K562 (cell line): ENCODE results near the gene CPED1. TPM values are rescaled to one million over a fixed set of nuclear protein-coding genes. Genes with fewer than 3 reads are reported as not detected.
A peak's percentile ranks its signal among the peaks of the same experiment; 100 is the strongest.

Source experiments
- CC2D1A ChIP-seq: fragments of 450-650 bp; IDR thresholded peaks from 2 replicates; pipeline ENCODE4 v1.6.1; 2017; ENCODE audit warnings: mild to moderate bottlenecking
- CREBBP ChIP-seq: IDR thresholded peaks from one replicate; pipeline ENCODE4 v1.6.1; 2012; ENCODE audit warnings: low read depth, mild to moderate bottlenecking, control low read depth, inconsistent platforms, low read length
- CREM ChIP-seq: IDR thresholded peaks from 2 replicates; pipeline ENCODE4 v1.6.1; 2014; ENCODE audit warnings: antibody characterized with exemption, low read depth
- MIER1 ChIP-seq: fragments of 450-650 bp; IDR thresholded peaks from 2 replicates; pipeline ENCODE4 v1.6.1; 2016; ENCODE audit warnings: antibody characterized with exemption, mild to moderate bottlenecking, low read depth
- PRPF4 ChIP-seq: fragments of 200-400 bp; formaldehyde crosslinking; IDR thresholded peaks from one replicate; pipeline ENCODE4 v1.6.1; 2017; ENCODE audit warnings: low read length, low read depth, mild to moderate bottlenecking; ENCODE audit not compliant: insufficient read depth, poor library complexity, severe bottlenecking
- RAD21 ChIP-seq, 2 experiments: fragments of 250-450 bp in 1 of 2; fragments of 450-650 bp in 1 of 2; sonication (Bioruptor Pico) in 1 of 2; formaldehyde crosslinking in 1 of 2; IDR thresholded peaks in 1 of 2; conservative IDR thresholded peaks in 1 of 2; 2 replicates each; pipeline versions ENCODE4 v1.4.0 to v1.8.0; 2020 to 2022; ENCODE audit warnings: mild to moderate bottlenecking in 2 of 2, moderate library complexity in 1 of 2
- SP1 ChIP-seq: sonication (generic); formaldehyde crosslinking; IDR thresholded peaks from 2 replicates; pipeline ENCODE4 v1.8.1; 2022; ENCODE audit warnings: mild to moderate bottlenecking, missing genetic modification reagents
- ZBTB7A ChIP-seq: IDR thresholded peaks from 2 replicates; pipeline ENCODE4 v1.6.1; 2011; ENCODE audit warnings: low read depth, mild to moderate bottlenecking, low read length, moderate library complexity, borderline replicate concordance; ENCODE audit not compliant: control insufficient read depth
- ZNF212 ChIP-seq: fragments of 450-650 bp; formaldehyde crosslinking; IDR thresholded peaks from 2 replicates; pipeline ENCODE4 v1.4.0; 2020; ENCODE audit warnings: mild to moderate bottlenecking
- ZNF311 ChIP-seq: fragments of 250-450 bp; sonication (Bioruptor Pico); IDR thresholded peaks from 2 replicates; pipeline ENCODE4 v1.4.0; 2020; ENCODE audit warnings: mild to moderate bottlenecking, moderate library complexity
- ZNF785 ChIP-seq: fragments of 250-450 bp; sonication (Bioruptor Pico); IDR thresholded peaks from 2 replicates; pipeline ENCODE4 v1.4.0; 2020; ENCODE audit warnings: mild to moderate bottlenecking
- polyA plus RNA-seq, 8 experiments: library from polyadenylated mRNA; depleted of rRNA in 4 of 8; stranded (reverse) in 5 of 8; unstranded in 3 of 8; fragments of >200 nt; fragmentation: Nextera tagmentation in 2 of 8; fragmentation: Illumina TruSeq in 1 of 8; extraction: Ambion mirVana in 2 of 8; extraction: Trizol in 1 of 8; gene quantifications; 2 replicates each; pipeline versions ENCODE4 v1.2.1 to v1.2.3, GENCODE V29; 2011 to 2014; ENCODE audit warnings: inconsistent platforms in 1 of 8, missing spikeins in 1 of 8
- total RNA-seq, 7 experiments: library from RNA; depleted of rRNA in 6 of 7; stranded (reverse); fragments of >200 nt in 6 of 7; fragmentation: Illumina TruSeq in 2 of 7; extraction: Trizol in 2 of 7; gene quantifications; 2 replicates each; pipeline versions ENCODE4 v1.2.1 to v1.2.3, GENCODE V29; 2011 to 2021; ENCODE audit warnings: low replicate concordance in 1 of 7
- TF ChIP-seq, protein P1 (sequence below): fragments of 200-600 bp; sonication (generic); IDR thresholded peaks from one replicate; pipeline ENCODE4 v1.6.1; 2012; ENCODE audit warnings: mild to moderate bottlenecking, low read depth, low read length, inconsistent platforms
- TF ChIP-seq, protein P2 (sequence below): fragments of 250-450 bp; sonication (Bioruptor Pico); IDR thresholded peaks from 2 replicates; pipeline ENCODE4 v1.8.0; 2022; ENCODE audit warnings: inconsistent platforms, mild to moderate bottlenecking, moderate library complexity, borderline replicate concordance
- TF ChIP-seq, protein P3 (sequence below): fragments of 450-650 bp; formaldehyde crosslinking; IDR thresholded peaks from 2 replicates; pipeline ENCODE4 v1.4.0; 2022; ENCODE audit warnings: mild to moderate bottlenecking, moderate library complexity
- TF ChIP-seq, protein P4 (sequence below): fragments of 450-650 bp; formaldehyde crosslinking; IDR thresholded peaks from 2 replicates; pipeline ENCODE4 v1.4.0; 2020; ENCODE audit warnings: mild to moderate bottlenecking

CPED1 gene
- total and polyA plus RNA-seq, 9 of the 15 experiments (the other 6 are each of a cell fraction or from before 2014, with no cell fraction given), result 195 to 393 (median 290) TPM

DNA sequence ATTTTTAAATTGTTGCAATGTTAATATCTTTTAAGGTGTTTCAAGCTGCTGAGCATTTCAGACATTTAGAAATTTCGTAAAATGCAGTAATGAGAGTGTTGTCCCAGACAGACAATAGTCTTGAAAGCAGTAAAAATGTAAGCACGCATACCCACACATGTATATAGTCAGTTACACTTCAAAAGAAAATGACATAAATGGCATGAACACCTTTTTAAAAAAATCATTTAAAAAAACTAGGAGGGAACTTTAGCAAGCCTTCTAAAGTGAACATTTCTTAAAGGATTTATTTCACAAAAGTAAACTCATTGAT is 51.0 kb downstream of the CPED1 start (continued):
- no peak for TF ChIP-seq ZNF212 (CRISPR knock-in tag)
- no peak for TF ChIP-seq CREBBP
- no peak for TF ChIP-seq ZBTB7A
- TF ChIP-seq, protein P1, sequence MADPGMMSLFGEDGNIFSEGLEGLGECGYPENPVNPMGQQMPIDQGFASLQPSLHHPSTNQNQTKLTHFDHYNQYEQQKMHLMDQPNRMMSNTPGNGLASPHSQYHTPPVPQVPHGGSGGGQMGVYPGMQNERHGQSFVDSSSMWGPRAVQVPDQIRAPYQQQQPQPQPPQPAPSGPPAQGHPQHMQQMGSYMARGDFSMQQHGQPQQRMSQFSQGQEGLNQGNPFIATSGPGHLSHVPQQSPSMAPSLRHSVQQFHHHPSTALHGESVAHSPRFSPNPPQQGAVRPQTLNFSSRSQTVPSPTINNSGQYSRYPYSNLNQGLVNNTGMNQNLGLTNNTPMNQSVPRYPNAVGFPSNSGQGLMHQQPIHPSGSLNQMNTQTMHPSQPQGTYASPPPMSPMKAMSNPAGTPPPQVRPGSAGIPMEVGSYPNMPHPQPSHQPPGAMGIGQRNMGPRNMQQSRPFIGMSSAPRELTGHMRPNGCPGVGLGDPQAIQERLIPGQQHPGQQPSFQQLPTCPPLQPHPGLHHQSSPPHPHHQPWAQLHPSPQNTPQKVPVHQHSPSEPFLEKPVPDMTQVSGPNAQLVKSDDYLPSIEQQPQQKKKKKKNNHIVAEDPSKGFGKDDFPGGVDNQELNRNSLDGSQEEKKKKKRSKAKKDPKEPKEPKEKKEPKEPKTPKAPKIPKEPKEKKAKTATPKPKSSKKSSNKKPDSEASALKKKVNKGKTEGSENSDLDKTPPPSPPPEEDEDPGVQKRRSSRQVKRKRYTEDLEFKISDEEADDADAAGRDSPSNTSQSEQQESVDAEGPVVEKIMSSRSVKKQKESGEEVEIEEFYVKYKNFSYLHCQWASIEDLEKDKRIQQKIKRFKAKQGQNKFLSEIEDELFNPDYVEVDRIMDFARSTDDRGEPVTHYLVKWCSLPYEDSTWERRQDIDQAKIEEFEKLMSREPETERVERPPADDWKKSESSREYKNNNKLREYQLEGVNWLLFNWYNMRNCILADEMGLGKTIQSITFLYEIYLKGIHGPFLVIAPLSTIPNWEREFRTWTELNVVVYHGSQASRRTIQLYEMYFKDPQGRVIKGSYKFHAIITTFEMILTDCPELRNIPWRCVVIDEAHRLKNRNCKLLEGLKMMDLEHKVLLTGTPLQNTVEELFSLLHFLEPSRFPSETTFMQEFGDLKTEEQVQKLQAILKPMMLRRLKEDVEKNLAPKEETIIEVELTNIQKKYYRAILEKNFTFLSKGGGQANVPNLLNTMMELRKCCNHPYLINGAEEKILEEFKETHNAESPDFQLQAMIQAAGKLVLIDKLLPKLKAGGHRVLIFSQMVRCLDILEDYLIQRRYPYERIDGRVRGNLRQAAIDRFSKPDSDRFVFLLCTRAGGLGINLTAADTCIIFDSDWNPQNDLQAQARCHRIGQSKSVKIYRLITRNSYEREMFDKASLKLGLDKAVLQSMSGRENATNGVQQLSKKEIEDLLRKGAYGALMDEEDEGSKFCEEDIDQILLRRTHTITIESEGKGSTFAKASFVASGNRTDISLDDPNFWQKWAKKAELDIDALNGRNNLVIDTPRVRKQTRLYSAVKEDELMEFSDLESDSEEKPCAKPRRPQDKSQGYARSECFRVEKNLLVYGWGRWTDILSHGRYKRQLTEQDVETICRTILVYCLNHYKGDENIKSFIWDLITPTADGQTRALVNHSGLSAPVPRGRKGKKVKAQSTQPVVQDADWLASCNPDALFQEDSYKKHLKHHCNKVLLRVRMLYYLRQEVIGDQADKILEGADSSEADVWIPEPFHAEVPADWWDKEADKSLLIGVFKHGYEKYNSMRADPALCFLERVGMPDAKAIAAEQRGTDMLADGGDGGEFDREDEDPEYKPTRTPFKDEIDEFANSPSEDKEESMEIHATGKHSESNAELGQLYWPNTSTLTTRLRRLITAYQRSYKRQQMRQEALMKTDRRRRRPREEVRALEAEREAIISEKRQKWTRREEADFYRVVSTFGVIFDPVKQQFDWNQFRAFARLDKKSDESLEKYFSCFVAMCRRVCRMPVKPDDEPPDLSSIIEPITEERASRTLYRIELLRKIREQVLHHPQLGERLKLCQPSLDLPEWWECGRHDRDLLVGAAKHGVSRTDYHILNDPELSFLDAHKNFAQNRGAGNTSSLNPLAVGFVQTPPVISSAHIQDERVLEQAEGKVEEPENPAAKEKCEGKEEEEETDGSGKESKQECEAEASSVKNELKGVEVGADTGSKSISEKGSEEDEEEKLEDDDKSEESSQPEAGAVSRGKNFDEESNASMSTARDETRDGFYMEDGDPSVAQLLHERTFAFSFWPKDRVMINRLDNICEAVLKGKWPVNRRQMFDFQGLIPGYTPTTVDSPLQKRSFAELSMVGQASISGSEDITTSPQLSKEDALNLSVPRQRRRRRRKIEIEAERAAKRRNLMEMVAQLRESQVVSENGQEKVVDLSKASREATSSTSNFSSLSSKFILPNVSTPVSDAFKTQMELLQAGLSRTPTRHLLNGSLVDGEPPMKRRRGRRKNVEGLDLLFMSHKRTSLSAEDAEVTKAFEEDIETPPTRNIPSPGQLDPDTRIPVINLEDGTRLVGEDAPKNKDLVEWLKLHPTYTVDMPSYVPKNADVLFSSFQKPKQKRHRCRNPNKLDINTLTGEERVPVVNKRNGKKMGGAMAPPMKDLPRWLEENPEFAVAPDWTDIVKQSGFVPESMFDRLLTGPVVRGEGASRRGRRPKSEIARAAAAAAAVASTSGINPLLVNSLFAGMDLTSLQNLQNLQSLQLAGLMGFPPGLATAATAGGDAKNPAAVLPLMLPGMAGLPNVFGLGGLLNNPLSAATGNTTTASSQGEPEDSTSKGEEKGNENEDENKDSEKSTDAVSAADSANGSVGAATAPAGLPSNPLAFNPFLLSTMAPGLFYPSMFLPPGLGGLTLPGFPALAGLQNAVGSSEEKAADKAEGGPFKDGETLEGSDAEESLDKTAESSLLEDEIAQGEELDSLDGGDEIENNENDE, result no peak
- TF ChIP-seq ZNF785 (CRISPR knock-in tag), result no peak
- TF ChIP-seq, protein P2, sequence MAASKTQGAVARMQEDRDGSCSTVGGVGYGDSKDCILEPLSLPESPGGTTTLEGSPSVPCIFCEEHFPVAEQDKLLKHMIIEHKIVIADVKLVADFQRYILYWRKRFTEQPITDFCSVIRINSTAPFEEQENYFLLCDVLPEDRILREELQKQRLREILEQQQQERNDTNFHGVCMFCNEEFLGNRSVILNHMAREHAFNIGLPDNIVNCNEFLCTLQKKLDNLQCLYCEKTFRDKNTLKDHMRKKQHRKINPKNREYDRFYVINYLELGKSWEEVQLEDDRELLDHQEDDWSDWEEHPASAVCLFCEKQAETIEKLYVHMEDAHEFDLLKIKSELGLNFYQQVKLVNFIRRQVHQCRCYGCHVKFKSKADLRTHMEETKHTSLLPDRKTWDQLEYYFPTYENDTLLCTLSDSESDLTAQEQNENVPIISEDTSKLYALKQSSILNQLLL (CRISPR knock-in tag), result no peak
- no peak for TF ChIP-seq CC2D1A
- peak; percentile 62; the same call in 1 of the 2 replicates for TF ChIP-seq ZNF311
- TF ChIP-seq MIER1, result no peak
- TF ChIP-seq, protein P3, sequence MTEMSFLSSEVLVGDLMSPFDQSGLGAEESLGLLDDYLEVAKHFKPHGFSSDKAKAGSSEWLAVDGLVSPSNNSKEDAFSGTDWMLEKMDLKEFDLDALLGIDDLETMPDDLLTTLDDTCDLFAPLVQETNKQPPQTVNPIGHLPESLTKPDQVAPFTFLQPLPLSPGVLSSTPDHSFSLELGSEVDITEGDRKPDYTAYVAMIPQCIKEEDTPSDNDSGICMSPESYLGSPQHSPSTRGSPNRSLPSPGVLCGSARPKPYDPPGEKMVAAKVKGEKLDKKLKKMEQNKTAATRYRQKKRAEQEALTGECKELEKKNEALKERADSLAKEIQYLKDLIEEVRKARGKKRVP (CRISPR knock-in tag), result no peak
- TF ChIP-seq, protein P4, sequence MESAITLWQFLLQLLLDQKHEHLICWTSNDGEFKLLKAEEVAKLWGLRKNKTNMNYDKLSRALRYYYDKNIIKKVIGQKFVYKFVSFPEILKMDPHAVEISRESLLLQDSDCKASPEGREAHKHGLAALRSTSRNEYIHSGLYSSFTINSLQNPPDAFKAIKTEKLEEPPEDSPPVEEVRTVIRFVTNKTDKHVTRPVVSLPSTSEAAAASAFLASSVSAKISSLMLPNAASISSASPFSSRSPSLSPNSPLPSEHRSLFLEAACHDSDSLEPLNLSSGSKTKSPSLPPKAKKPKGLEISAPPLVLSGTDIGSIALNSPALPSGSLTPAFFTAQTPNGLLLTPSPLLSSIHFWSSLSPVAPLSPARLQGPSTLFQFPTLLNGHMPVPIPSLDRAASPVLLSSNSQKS (CRISPR knock-in tag), result no peak
- TF ChIP-seq RAD21 (CRISPR knock-in tag; conservative IDR thresholded peaks at IDR 0.05 in 1 of 2, IDR thresholded peaks at IDR 0.05 in 1 of 2), result peak in 1 of 2 experiments; percentile 3; a peak in 1 of 4 replicates
- no peak for TF ChIP-seq PRPF4
- TF ChIP-seq SP1 (CRISPR knock-in tag), result no peak
- no peak for TF ChIP-seq CREM
